A549 (cell line): Measurements from ENCODE around the gene NCOA6. TPM values are rescaled to one million over a fixed set of nuclear protein-coding genes. Genes with fewer than 3 reads are reported as not detected.
"Not testable (repeated sequence)": the region's sequence is repeated elsewhere in the genome, so short reads cannot be mapped to it uniquely, and the experiment has no call there.

Experiments
- ATAC-seq, 2 experiments: fragments of 200-7000 bp in 1 of 2; fragments of >200 bp in 1 of 2; cut with Nextera tagmentation in 1 of 2; cut with Tn5 transposase in 1 of 2; 3 replicates each; pipeline versions ENCODE4 v1.8.0 to v1.9.1; 2018 to 2020; ENCODE audit warnings: mild to moderate bottlenecking in 1 of 2, moderate library complexity in 1 of 2
- CTCF ChIA-PET: fragments of 300-600 bp; sonication (Branson Sonifier 250); formaldehyde crosslinking; extraction: SDS; loops from one replicate; lab custom pipeline; 2021; ENCODE audit warnings: antibody characterized with exemption, inconsistent platforms; lab: Yijun Ruan, JAX
- POLR2A ChIA-PET: fragments of 350-600 bp; formaldehyde crosslinking; extraction: SDS; loops from one replicate; lab custom pipeline; 2021; ENCODE audit warnings: antibody characterized with exemption, inconsistent platforms; lab: Yijun Ruan, JAX
- DNase-seq, 2 experiments: peaks; one replicate each; pipeline versions ENCODE4 v3.0.0 to v3.0.0-alpha.2; 2011 to 2016; ENCODE audit warnings: low read depth in 1 of 2, low spot score in 1 of 2
- FAIRE-seq: peaks from 2 replicates; lab custom pipeline; 2011; peaks lifted over from hg19 to GRCh38; lab: Jason Lieb, UNC
- H3K27ac ChIP-seq, 2 experiments: fragments of >200 bp; sonication (Bioruptor Twin); formaldehyde crosslinking; 3 replicates each; pipeline ENCODE4 v1.5.1; 2016 to 2017
- H3K4me1 ChIP-seq: fragments of >200 bp; sonication (Bioruptor Twin); formaldehyde crosslinking; 3 replicates; pipeline ENCODE4 v1.6.1; 2016
- H3K4me2 ChIP-seq: fragments of >200 bp; sonication (Bioruptor Twin); formaldehyde crosslinking; 3 replicates; pipeline ENCODE4 v1.6.1; 2016
- H3K4me3 ChIP-seq: fragments of >200 bp; sonication (Bioruptor Twin); formaldehyde crosslinking; 3 replicates; pipeline ENCODE4 v1.5.1; 2016
- H3K9me3 ChIP-seq: fragments of >200 bp; sonication (Bioruptor Twin); formaldehyde crosslinking; 3 replicates; pipeline ENCODE4 v1.6.1; 2016
- CTCF ChIP-seq: fragments of >200 bp; sonication (Bioruptor Twin); formaldehyde crosslinking; IDR thresholded peaks from 3 replicates; pipeline ENCODE4 v1.5.1; 2016
- EHMT2 ChIP-seq: fragments of 200-600 bp; sonication (generic); IDR thresholded peaks from 2 replicates; pipeline ENCODE4 v1.6.1; 2016; ENCODE audit warnings: antibody characterized with exemption, low read depth, mild to moderate bottlenecking, moderate library complexity
- FOSB ChIP-seq: fragments of 250-450 bp; sonication (Bioruptor Pico); IDR thresholded peaks from 2 replicates; pipeline ENCODE4 v1.5.0; 2020; ENCODE audit warnings: mild to moderate bottlenecking, moderate library complexity
- HEYL ChIP-seq: fragments of 250-450 bp; sonication (Bioruptor Pico); IDR thresholded peaks from 2 replicates; pipeline ENCODE4 v1.8.0; 2021; ENCODE audit warnings: mild to moderate bottlenecking, moderate library complexity
- HOXB13 ChIP-seq: fragments of 250-450 bp; sonication (Bioruptor Pico); IDR thresholded peaks from 2 replicates; pipeline ENCODE4 v1.5.0; 2020; ENCODE audit warnings: low read depth, mild to moderate bottlenecking, moderate library complexity
- MAFK ChIP-seq: fragments of 450-650 bp; IDR thresholded peaks from 2 replicates; pipeline ENCODE4 v1.6.1; 2014; ENCODE audit not compliant: partially characterized antibody
- MAZ ChIP-seq: fragments of 150-350 bp; IDR thresholded peaks from 2 replicates; pipeline ENCODE4 v1.6.1; 2014; ENCODE audit warnings: antibody characterized with exemption, low read depth, low read length, borderline replicate concordance
- NPAS2 ChIP-seq: fragments of 250-450 bp; sonication (Bioruptor Pico); IDR thresholded peaks from 2 replicates; pipeline ENCODE4 v1.8.0; 2022; ENCODE audit warnings: mild to moderate bottlenecking, moderate library complexity, borderline replicate concordance
- PHF8 ChIP-seq: fragments of 200-600 bp; sonication (generic); IDR thresholded peaks from 2 replicates; pipeline ENCODE4 v1.6.1; 2016; ENCODE audit warnings: low read depth, mild to moderate bottlenecking, antibody characterized with exemption, moderate library complexity, borderline replicate concordance
- RFX5 ChIP-seq: fragments of 450-650 bp; IDR thresholded peaks from 2 replicates; pipeline ENCODE4 v1.7.1; 2014; ENCODE audit warnings: antibody characterized with exemption, mild to moderate bottlenecking, moderate library complexity
- SREBF2 ChIP-seq: fragments of 450-650 bp; IDR thresholded peaks from 2 replicates; pipeline ENCODE4 v1.6.1; 2014; ENCODE audit warnings: mild to moderate bottlenecking, moderate library complexity
- TFCP2L1 ChIP-seq: fragments of 250-450 bp; sonication (Bioruptor Pico); IDR thresholded peaks from 2 replicates; pipeline ENCODE4 v1.5.0; 2021; ENCODE audit warnings: mild to moderate bottlenecking
- WGBS: methylation state at CpG from one replicate; pipeline ENCODE4 v1.1.6; 2017; ENCODE audit errors: missing lambda C conversion rate; 5-methylcytosine and 5-hydroxymethylcytosine counted together
- polyA plus RNA-seq, 4 experiments: library from polyadenylated mRNA; depleted of rRNA in 3 of 4; stranded (reverse); fragments of >200 nt; fragmentation: RNase III in 1 of 4; extraction: RNeasy Plus Mini Kit Qiagen cat#74134 plus additional on column Dnase treatment in 1 of 4; gene quantifications; 2 replicates in 3 of 4; 3 replicates in 1 of 4; pipeline ENCODE4 v1.2.3, GENCODE V29; 2011 to 2017
- TF ChIP-seq, protein P1 (sequence below): IDR thresholded peaks from 2 replicates; pipeline ENCODE4 v1.6.1; 2012
- TF ChIP-seq, protein P2 (sequence below): fragments of >200 bp; sonication (Bioruptor Twin); formaldehyde crosslinking; IDR thresholded peaks from 2 replicates; pipeline ENCODE4 v1.6.1; 2016

Gene NCOA6
- polyA plus RNA-seq, 2 of the 4 experiments (the other 2 are of a cell fraction): 15.8 to 18.0 TPM

GRCh38 chr20:34808583-34808982 lies 16.9 kb downstream of the NCOA6 start:
- POLR2A ChIA-PET: interaction anchor here (1.2 kb wide), 1 partner anchor 10 kb away, joined by 3 read pairs; no protein-coding TSS in a partner anchor
- TF ChIP-seq, protein P1, sequence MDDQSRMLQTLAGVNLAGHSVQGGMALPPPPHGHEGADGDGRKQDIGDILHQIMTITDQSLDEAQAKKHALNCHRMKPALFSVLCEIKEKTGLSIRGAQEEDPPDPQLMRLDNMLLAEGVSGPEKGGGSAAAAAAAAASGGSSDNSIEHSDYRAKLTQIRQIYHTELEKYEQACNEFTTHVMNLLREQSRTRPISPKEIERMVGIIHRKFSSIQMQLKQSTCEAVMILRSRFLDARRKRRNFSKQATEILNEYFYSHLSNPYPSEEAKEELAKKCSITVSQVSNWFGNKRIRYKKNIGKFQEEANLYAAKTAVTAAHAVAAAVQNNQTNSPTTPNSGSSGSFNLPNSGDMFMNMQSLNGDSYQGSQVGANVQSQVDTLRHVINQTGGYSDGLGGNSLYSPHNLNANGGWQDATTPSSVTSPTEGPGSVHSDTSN: no peak
- ATAC-seq: no peak
- FAIRE-seq: no peak
- 98% methylated on average over 5 of the region's 5 CpGs for WGBS
- DNase-seq: no peak
- no peak overlapping the region for H3K4me2 ChIP-seq
- no peak overlapping the region for H3K27ac ChIP-seq
- H3K4me1 ChIP-seq: no peaks in the 10 kb centered on the region
- no peaks in the 10 kb centered on the region for H3K9me3 ChIP-seq
- H3K4me3 ChIP-seq: no peak overlapping the region
- CTCF ChIA-PET: interaction anchor here (1.2 to 2.3 kb wide), 2 partner anchors 9 to 39 kb away, joined by 3 to 7 read pairs; no protein-coding TSS in a partner anchor

DNA sequence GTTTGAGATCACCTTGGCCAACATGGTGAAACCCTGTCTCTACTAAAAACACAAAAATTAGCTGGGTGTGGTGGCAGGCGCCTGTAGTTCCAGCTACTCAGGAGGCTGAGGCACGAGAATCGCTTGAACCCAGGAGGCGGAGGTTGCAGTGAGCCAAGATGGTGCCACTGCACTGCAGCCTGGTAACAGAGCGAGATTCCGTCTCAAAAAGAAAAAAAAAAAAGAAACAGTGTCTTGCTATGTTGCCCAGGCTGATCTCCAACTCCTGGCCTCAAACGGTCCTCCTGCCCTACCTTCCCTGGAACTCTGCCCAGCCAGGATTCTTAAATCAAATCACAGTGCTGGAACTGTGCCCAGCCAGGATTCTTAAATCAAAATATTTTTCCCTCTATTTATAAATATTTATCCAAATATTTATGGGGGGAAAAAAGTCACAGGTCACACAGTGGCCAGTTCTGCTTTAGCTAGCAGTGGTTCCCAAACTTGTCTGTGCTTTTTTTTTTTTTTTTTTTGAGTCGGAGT lies 17.4 kb downstream of the NCOA6 start:
- not testable (repeated sequence) for H3K4me2 ChIP-seq, H3K9me3 ChIP-seq, H3K4me1 ChIP-seq, DNase-seq, H3K27ac ChIP-seq, ATAC-seq, H3K4me3 ChIP-seq, FAIRE-seq
- CTCF ChIA-PET: interaction anchor here (2.3 kb wide), 1 partner anchor 9 kb away, joined by 7 read pairs; no protein-coding TSS in a partner anchor
- 90% methylated on average over 8 of the region's 8 CpGs for WGBS
- POLR2A ChIA-PET: interaction anchor here (1.2 kb wide), 1 partner anchor 11 kb away, joined by 3 read pairs; no protein-coding TSS in a partner anchor

GRCh38 chr20:34806255-34806654 lies 19.2 kb downstream of the NCOA6 start:
- Histone ChIP-seq H3K27ac (no peak overlapping the region), H3K4me1 (no peaks in the 10 kb centered on the region), H3K4me3 (no peak overlapping the region), H3K9me3 (no peaks in the 10 kb centered on the region), H3K4me2 (no peak overlapping the region)
- ChIA-PET CTCF (interaction anchor here (1.0 to 2.3 kb wide), 2 partner anchors 11 to 13 kb away, joined by 3 to 7 read pairs; no protein-coding TSS in a partner anchor), POLR2A (no interaction called here)
- no peak for DNase-seq
- no peak for FAIRE-seq
- ATAC-seq: no peak
- TF ChIP-seq TFCP2L1 (CRISPR knock-in tag) (no peak), NPAS2 (CRISPR knock-in tag) (no peak), EHMT2 (no peak), CTCF (no peak), MAZ (no peak), MAFK (no peak), HOXB13 (CRISPR knock-in tag) (no peak), FOSB (CRISPR knock-in tag) (no peak), SREBF2 (no peak)
- TF ChIP-seq, all 56 proteins: peak for 0

DNA sequence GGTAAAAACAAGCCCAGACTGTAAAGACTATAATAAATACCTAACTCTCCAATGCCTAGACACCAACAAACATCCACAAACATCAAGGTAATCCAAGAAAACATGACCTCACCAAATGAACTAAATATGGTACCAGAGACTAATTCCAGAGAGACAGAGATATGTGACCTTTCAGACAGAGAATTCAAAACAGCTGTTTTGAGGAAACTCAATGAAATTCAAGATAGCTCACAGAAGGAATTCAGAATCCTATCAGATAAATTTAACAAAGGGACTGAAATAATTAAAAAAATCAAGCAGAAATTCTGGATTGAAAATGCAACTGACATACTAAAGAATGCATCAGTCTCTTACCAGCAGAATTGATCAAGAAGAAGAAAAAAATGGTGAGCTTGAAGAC lies 26.6 kb downstream of the NCOA6 start:
- TF ChIP-seq RFX5: no peak
- no peak for TF ChIP-seq HEYL
- TF ChIP-seq, protein P2, sequence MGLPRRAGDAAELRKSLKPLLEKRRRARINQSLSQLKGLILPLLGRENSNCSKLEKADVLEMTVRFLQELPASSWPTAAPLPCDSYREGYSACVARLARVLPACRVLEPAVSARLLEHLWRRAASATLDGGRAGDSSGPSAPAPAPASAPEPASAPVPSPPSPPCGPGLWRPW: no peak
- no peak for TF ChIP-seq PHF8
- TF ChIP-seq, protein P1: no peak
- TF ChIP-seq SREBF2: no peak
- ATAC-seq: no peak
- Histone ChIP-seq H3K4me2 (no peak overlapping the region), H3K4me1 (no peaks in the 10 kb centered on the region), H3K4me3 (no peak overlapping the region), H3K9me3 (no peaks in the 10 kb centered on the region), H3K27ac (no peak overlapping the region)
- DNase-seq: no peak
- ChIA-PET POLR2A (no interaction called here), CTCF (interaction anchor here (1.7 kb wide), 1 partner anchor 20 kb away, joined by 4 read pairs; no protein-coding TSS in a partner anchor)
- FAIRE-seq: no peak
